ENCODE data around the gene KIF22.

KIF22 gene

DNA sequence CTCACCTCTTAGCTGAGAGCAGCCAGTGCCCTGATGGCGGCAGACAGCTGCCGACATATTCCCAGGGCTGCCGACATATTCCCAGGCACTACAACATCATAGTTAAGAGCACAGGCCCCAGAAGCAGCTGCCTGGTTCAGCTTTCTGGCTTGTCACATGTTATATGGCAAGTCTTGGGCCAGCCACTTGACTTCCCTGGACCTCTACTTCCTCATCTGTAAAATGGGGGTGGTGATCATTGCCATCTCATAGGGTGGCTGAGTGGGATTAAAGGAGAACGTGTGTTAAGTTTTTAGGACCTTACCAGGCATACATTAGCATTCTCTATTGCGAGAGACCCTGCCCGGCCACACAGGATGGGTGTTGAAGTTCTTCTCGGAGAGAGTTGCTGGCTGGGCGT lies 53.4 kb downstream of the KIF22 start:
- no peak for DNase-seq

DNA sequence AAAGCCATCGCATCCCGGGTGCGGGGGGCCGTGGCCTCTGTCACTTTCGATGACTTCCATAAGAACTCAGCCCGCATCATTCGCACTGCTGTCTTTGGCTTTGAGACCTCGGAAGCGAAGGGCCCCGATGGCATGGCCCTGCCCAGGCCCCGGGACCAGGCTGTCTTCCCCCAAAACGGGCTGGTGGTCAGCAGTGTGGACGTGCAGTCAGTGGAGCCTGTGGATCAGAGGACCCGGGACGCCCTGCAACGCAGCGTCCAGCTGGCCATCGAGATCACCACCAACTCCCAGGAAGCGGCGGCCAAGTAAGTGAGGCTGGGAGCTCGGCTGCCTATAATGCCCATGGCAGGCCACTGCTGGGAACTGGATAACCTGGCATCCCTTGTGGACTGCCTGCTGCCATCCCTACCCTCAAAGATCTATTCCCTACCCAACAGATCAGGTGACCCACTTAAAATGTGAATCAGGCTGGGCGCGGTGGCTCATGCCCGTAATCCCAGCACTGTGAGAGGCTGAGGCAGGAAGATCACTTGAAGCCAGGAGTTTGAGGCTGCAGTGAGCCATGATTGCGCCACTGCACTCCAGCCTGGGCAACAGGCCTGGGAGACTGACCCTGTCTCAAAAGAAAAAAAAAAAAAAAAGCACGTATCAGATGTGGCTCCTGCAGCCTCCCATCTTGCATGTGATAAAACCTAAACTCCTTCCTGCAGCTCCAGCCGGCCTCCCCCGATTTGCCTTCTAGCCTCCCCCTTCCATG lies 54.2 kb downstream of the KIF22 start:
- DNase-seq: no peak

DNA sequence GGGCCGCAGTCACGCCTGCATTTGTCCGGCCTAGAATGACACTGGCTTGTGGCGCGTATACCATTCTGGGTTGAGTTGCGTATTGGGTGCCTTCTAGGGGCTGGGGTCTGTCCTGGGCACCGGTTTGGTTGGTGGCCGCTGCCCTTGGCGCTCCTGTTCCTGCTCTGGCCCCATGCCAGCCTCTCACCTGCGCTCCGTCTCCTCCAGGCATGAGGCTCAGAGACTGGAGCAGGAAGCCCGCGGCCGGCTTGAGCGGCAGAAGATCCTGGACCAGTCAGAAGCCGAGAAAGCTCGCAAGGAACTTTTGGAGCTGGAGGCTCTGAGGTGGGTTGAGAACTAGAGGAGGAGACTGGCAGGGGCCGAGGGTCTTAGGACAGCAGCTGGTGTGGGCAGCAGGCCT lies 55.1 kb downstream of the KIF22 start:
- DNase-seq: no peak

DNA sequence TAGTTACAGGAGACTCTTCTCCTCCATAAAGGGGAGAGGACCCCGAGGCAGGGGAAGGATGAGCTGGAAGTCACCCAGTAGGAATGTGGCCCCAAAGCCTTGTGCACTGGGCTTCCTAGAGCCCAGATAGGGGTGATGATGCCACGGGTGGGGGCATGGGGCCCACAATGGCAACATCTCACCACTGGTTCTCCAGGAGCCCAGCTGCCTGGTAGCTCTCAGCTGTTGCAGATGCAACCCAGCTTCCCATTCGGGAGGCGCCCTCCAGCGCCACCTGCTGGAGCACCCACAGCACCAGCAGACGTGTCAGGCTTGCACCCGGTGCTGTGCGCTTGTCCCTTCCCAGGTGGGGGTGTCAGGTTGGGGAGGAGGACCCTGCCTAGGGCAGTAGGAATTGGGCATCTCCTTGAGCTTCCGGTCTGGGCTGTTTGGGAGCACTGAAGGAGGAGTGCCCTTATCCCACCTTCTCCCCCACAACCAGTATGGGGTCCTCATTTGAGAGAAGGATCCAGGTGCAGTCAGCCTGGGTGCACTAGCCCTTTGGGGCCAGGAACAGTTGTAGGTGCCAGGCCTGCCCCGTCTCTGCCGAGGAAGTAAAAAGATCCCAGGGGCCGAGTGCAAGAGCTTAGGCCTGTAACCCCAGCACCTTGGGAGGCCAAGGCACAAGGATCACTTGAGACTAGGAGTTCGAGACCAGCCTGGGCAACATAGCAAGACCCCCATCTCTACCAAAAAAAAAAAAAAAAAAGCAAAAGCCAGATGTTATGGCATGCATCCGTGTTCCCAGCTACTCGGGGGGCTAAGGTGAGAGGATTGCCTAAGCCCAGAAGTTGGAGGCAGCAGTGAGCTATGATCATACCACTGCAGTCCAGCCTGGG lies 58.1 kb downstream of the KIF22 start:
- peak; percentile 4 to 27 for DNase-seq

DNA sequence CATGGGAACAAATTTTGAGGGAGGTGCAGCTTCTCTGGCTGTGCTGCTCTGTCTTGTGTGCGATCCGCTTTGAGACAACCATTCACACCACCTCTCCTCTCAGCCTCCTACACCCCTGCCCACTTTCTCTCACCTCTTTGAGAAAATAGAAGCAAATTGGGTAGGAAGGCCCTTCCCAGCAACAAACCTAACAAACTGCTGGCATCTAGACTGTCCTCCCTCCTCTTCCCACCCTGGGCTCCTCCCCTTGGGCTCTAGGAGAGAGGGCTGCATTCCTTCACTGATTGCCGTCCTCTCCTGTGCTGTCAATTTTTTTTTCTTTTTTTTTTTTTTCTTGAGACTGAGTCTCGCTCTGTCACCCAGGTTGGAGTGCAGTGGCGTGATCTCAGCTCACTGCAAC lies 59.0 kb downstream of the KIF22 start:
- no peak for DNase-seq

DNA sequence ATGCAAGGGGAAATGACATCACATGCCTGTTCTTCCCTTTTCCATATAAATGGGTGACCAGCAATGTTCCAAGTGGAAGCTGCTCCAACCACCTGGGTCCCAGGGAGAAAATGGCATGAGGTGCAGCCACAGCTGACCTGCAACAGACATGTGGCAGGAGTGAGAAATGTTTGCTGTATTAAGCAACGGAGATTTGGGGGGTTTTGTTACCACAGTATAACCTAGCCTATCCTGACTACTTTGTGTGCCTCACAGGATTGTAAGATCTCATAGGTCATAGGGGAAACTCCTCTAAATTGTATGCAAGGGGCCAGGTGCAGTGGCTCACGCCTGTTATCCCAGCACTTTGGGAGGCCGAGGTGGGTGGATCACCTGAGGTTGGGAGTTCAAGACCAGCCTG lies 60.4 kb downstream of the KIF22 start:
- DNase-seq: no peak

DNA sequence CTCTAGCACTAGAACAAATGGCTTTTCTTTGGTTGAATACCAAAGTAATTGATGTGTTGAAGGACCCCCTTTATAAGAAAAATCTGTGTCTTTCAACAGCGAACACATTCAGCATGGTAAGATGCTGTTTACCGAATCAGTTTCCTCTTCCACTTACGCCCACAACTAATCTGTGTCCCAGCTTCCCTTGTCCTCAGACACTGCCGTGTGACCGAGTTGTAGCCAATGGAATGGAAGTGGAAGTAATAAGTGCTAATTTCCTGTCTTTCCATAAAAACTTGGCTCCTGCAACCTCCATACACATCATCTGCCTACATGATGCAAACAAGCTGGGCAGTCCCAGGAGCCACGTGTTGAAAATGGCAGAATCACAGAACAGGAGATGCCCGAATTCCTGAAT lies 62.1 kb downstream of the KIF22 start:
- no peak for DNase-seq

DNA sequence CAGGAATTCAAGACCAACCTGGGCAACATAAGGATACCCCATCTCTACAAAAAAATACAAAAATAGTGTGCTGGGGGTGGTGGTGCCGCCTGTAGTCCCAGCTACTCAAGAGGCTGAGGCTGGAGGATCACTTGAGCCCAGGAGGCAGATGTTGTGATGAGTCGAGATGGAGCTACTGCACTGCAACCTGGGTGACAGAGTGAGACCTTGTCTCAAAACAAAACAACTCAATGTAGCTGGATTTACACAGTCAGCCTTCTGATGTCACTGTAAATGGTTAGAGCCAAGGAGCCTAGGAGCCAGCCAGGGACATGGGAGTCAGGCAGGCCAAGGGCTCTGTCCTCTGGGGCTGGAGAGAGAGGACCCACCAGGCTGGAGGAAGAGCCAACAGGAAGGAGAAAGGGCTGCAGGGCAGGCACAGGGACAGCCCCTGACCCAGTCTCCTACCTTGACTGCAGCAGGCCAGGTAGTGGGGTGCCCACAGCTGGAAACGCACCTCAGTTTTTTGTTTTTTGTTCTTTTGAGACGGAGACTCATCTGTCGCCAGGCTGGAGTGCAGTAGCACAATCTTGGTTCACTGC lies 64.1 kb downstream of the KIF22 start:
- DNase-seq: no peak
